BJ (cell line): Measurements from ENCODE around the gene PLEKHA7. TPM values are rescaled to one million over a fixed set of nuclear protein-coding genes. Genes with fewer than 3 reads are reported as not detected.
"Not testable (repeated sequence)": the region's sequence is repeated elsewhere in the genome, so short reads cannot be mapped to it uniquely, and the experiment has no call there.

Experiments used
- CTCF ChIA-PET: fragments of 350-600 bp; formaldehyde crosslinking; extraction: SDS; loops from one replicate; lab custom pipeline; 2021; ENCODE audit warnings: antibody characterized with exemption, inconsistent platforms; lab: Yijun Ruan, JAX
- POLR2A ChIA-PET: fragments of 300-600 bp; sonication (Branson Sonifier 250); formaldehyde crosslinking; extraction: SDS; loops from one replicate; lab custom pipeline; 2021; ENCODE audit warnings: antibody characterized with exemption; lab: Charles Lee
- DNase-seq: peaks from one replicate; pipeline ENCODE4 v3.0.0-alpha.2; 2011; ENCODE audit warnings: low read depth
- H3K27me3 ChIP-seq: 2 replicates; pipeline ENCODE4 v1.6.0; 2011; ENCODE audit warnings: low read length; ENCODE audit not compliant: control insufficient read depth, insufficient read depth
- H3K36me3 ChIP-seq: 2 replicates; pipeline ENCODE4 v1.5.1; 2011; ENCODE audit warnings: low read length; ENCODE audit not compliant: control insufficient read depth, insufficient read depth
- H3K4me3 ChIP-seq: 2 replicates; pipeline ENCODE4 v1.5.1; 2011; ENCODE audit warnings: low read depth, mild to moderate bottlenecking, control low read depth, low read length
- polyA plus RNA-seq: library from polyadenylated mRNA; depleted of rRNA; stranded (reverse); fragments of >200 nt; gene quantifications from 2 replicates; pipeline ENCODE4 v1.2.3, GENCODE V29; 2011
- TF ChIP-seq, protein P1 (sequence below): IDR thresholded peaks from 2 replicates; pipeline ENCODE4 v1.5.1; 2011; ENCODE audit warnings: low read depth, mild to moderate bottlenecking, control low read depth, inconsistent platforms, low read length, moderate library complexity; ENCODE audit not compliant: insufficient read depth

PLEKHA7 gene
- polyA plus RNA-seq, 1 experiment = 0.04 TPM

DNA sequence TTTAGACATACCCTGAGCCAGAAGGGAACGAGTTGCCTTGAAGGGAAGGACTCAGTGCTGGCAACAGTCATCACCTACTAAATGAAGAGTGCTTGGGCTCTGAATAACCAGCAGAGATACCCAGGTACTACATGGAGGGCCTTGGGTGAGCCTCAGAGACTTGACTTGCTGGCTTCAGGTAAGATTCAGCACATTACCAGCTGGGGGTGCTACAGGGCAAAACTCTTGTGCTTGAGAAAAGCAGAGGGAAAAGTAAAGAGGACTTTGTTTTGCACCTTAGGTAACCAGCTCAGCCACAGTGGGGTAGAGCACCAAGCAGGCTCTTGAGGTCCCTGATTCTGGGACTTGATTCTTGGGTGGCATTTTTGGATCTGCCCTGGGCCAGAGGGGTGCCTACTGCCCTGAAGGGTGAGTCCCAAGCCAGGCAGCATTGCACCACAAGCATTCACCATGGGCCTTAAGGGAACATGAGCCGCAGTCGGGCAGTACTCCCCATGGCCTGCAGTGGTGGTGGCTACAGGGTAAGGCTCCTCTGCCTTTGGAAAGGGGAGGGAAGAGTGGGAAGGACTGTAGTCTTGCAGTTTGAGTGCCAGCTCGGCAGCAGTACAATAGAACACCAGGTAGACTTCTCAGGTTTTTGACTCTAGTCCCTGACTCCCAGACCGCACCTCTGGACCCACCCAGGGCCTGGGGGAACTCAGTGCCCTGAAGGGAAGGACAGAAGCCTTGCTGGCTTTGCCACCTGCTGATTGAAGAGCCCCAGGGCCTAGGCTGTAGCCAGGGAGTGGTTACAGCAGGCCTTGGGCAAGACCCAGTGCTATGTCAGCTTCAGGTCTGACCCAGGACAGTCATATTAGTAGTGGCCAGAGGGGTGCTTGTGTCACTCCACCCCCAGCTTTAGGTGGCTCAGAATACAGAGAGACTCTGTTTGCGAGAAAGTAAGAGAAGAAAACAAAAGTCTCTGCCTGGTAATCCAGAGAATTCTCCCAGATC lies 22.7 kb upstream of the PLEKHA7 start:
- ChIA-PET CTCF (interaction anchor here (0.9 kb wide), 1 partner anchor 347 kb away, joined by 3 read pairs; no protein-coding TSS in a partner anchor), POLR2A (no interaction called here)
- TF ChIP-seq, protein P1, sequence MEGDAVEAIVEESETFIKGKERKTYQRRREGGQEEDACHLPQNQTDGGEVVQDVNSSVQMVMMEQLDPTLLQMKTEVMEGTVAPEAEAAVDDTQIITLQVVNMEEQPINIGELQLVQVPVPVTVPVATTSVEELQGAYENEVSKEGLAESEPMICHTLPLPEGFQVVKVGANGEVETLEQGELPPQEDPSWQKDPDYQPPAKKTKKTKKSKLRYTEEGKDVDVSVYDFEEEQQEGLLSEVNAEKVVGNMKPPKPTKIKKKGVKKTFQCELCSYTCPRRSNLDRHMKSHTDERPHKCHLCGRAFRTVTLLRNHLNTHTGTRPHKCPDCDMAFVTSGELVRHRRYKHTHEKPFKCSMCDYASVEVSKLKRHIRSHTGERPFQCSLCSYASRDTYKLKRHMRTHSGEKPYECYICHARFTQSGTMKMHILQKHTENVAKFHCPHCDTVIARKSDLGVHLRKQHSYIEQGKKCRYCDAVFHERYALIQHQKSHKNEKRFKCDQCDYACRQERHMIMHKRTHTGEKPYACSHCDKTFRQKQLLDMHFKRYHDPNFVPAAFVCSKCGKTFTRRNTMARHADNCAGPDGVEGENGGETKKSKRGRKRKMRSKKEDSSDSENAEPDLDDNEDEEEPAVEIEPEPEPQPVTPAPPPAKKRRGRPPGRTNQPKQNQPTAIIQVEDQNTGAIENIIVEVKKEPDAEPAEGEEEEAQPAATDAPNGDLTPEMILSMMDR = no peak
- no peak for DNase-seq
- Histone ChIP-seq H3K4me3 (no peak overlapping the region), H3K36me3 (no peaks in the 10 kb centered on the region), H3K27me3 (no peaks in the 10 kb centered on the region; the same call in 1 of the 2 replicates)

DNA sequence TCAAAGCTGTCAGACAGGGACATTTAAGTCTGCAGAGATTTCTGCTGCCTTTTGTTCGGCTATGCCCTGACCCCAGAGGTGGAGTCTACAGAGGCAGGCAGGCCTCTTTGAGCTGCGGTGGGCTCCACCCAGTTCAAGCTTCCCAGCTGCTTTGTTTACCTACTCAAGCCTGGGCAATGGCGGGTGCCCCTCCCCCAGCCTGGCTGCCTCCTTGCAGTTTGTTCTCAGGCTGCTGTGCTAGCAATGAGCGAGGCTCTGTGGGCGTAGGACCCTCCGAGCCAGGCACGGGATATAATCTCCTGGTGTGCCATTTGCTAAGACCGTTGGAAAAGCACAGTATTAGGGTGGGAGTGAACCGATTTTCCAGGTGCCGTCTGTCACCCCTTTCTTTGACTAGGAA lies 19.8 kb upstream of the PLEKHA7 start:
- CTCF ChIA-PET, H3K4me3 ChIP-seq, POLR2A ChIA-PET, H3K27me3 ChIP-seq, H3K36me3 ChIP-seq, DNase-seq: not testable (repeated sequence)

DNA sequence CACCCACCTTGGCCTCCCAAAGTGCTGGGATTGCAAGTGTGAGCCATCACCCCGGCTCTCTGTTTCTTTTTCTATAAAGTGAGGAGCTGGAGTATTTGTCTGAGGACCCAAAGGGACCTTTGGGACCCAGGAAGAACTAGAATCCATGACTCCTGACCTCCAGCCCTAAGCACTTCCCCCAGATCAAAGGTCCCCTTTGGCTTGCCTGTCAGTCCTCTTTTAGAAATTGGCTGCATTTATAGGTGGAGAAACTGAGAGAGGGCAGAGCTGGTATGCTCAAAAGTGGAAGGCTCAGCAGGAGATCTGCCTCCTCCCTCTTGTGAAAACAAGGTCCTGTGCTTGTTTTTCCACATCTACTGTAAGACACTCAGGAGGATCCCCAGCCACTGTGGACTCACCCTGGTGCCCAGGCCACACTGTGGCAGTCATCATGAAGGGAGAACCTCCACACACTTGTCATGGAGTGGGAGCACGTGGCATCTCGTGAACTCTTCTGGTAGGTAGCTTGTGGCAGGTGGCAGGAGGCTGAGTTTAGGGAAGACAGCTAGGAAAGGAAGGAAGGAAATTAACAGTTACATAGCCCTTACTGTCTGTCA lies 12.4 kb upstream of the PLEKHA7 start:
- ChIA-PET POLR2A (no interaction called here), CTCF (interaction anchor here (0.7 kb wide), 1 partner anchor 19 kb away, joined by 3 read pairs; no protein-coding TSS in a partner anchor)
- no peak overlapping the region for H3K4me3 ChIP-seq
- no peak for DNase-seq
- TF ChIP-seq, protein P1 = no peak
- H3K27me3 ChIP-seq = no peaks in the 10 kb centered on the region; the same call in 1 of the 2 replicates
- no peaks in the 10 kb centered on the region for H3K36me3 ChIP-seq

DNA sequence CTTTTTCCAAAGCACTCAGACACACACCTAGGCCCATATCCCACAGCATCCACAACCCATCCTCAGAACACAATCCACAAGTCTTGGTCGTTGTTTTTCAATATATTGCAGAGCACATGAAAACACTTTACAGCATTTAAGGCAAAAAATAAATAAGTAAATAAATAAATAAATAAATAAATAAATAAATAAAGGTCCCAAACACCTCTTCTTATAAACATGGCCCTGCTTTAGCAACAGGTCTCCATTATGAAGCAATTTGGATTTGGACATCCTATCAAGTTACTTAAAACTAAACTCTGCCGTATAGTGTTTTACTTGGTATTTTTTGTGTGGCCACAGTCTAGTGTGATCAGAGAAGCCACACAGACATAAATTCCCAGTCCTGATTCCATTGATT lies 10.7 kb upstream of the PLEKHA7 start:
- POLR2A ChIA-PET = no interaction called here
- no peak overlapping the region for H3K4me3 ChIP-seq
- CTCF ChIA-PET = no interaction called here
- no peak for DNase-seq
- H3K36me3 ChIP-seq = no peaks in the 10 kb centered on the region
- no peaks in the 10 kb centered on the region; the same call in 1 of the 2 replicates for H3K27me3 ChIP-seq
- TF ChIP-seq, protein P1 = no peak

DNA sequence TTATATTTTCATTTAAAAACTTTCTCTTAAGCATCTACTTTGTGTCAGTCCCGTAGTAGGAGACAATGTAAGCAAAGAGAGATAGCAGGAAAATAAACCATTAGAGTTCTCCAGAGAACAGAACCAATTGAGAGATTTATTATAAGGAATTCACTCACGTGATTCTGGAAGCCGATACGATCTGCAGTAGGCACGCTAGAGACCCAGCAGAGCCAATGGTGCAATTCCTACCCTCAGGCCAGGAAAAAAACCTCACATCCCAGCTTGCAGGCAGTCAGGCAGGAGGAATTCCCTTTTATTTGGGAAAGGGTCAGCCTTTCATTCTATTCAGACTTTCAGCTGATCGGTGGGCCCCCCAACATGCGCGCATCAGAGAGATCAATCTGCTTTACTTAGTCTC lies 7.3 kb upstream of the PLEKHA7 start:
- peak; percentile 18 for DNase-seq
- no peaks in the 10 kb centered on the region; the same call in 1 of the 2 replicates for H3K27me3 ChIP-seq
- ChIA-PET POLR2A (no interaction called here), CTCF (no interaction called here)
- H3K4me3 ChIP-seq = no peak overlapping the region
- H3K36me3 ChIP-seq = no peaks in the 10 kb centered on the region
- TF ChIP-seq, protein P1 = no peak
